Measurements from ENCODE around the gene EIF4G3. TPM values are rescaled to one million over a fixed set of nuclear protein-coding genes. Genes with fewer than 3 reads are reported as not detected.

Gene EIF4G3
- polyA plus RNA-seq, 1 donor (not counting 4 experiments of a cell fraction or from before 2014, with no cell fraction given) = 44.6 TPM

DNA sequence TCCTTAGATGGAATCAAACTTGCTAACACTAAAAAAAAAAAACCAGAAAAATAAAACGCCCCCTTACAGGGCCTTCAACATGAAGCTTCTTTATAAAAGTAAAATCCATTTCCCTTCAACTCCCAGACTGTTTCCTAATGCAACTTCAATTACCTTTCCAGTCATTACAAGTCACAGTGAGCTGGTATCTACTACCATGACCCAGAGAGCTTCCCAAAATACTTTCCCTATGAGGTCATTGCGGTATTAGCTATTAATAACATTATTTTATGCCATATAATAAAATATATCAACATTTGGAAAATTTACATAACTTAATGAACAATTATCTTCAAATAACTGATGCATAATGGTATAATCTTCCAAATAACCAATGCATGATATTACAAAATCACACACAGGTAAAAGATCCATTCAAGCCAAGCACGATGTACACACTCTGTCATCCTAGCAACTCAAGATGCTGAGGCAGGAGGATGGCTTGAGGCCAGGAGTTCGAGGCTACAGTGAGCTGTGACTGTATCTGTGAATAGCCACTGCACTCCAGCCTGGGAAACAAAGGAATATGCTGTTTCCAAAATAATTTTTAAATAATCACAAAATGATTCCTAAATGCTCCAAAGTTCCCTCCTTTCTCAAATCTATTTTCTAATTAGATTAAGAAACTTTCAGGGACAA, 24.1 kb downstream of the EIF4G3 start:
- H3K9ac ChIP-seq (ENCODE audit: control insufficient read depth, extremely low read depth, insufficient read depth, low read length) = no peak overlapping the region
- no peaks in the 10 kb centered on the region for H4K20me1 ChIP-seq (ENCODE audit: control insufficient read depth, extremely low read depth, insufficient read depth, low read length)
- peak overlapping the region; percentile 3 for H3K4me2 ChIP-seq (ENCODE audit: control insufficient read depth, extremely low read depth, insufficient read depth, low read depth, low read length)
- no peaks in the 10 kb centered on the region for H3K27me3 ChIP-seq (ENCODE audit: control insufficient read depth, extremely low read depth, insufficient read depth, low read length)
- no peak for TF ChIP-seq EZH2 (IDR thresholded peaks at IDR 0.05; ENCODE audit: low read length)
- TF ChIP-seq, protein P1, sequence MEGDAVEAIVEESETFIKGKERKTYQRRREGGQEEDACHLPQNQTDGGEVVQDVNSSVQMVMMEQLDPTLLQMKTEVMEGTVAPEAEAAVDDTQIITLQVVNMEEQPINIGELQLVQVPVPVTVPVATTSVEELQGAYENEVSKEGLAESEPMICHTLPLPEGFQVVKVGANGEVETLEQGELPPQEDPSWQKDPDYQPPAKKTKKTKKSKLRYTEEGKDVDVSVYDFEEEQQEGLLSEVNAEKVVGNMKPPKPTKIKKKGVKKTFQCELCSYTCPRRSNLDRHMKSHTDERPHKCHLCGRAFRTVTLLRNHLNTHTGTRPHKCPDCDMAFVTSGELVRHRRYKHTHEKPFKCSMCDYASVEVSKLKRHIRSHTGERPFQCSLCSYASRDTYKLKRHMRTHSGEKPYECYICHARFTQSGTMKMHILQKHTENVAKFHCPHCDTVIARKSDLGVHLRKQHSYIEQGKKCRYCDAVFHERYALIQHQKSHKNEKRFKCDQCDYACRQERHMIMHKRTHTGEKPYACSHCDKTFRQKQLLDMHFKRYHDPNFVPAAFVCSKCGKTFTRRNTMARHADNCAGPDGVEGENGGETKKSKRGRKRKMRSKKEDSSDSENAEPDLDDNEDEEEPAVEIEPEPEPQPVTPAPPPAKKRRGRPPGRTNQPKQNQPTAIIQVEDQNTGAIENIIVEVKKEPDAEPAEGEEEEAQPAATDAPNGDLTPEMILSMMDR (optimal IDR thresholded peaks at IDR 0.05 in 1 of 3, IDR thresholded peaks at IDR 0.05 in 1 of 3, conservative IDR thresholded peaks at IDR 0.05 in 1 of 3; ENCODE audit: extremely low read depth in 1 of 3, insufficient read depth in 2 of 3, low read length in 3 of 3) = no peak
- H3K4me1 ChIP-seq (ENCODE audit: control insufficient read depth, extremely low read depth, insufficient read depth, low read length) = peaks cover 39% of the 10 kb centered on the region
- H3K4me3 ChIP-seq (ENCODE audit: control insufficient read depth in 2 of 3, extremely low read depth in 1 of 3, insufficient read depth in 2 of 3, low read depth in 1 of 3, low read length in 3 of 3) = no peak overlapping the region
- no peaks in the 10 kb centered on the region for H3K9me3 ChIP-seq (ENCODE audit: control insufficient read depth, low read depth, low read length)
- no peak overlapping the region for H2AFZ ChIP-seq (ENCODE audit: control insufficient read depth, low read length)
- DNase-seq (ENCODE audit: low read depth, low spot score) = no peak
- dilution Hi-C loops (cut with MboI; ENCODE audit: extremely low pct_ligation_motif_present, low sequenced_read_pairs) = no loop called here
- H3K27ac ChIP-seq (ENCODE audit: control insufficient read depth, insufficient read depth, low read length) = peak overlapping the region; percentile 46
- FAIRE-seq = no peak
- peaks cover 6 to 7% of the 10 kb centered on the region in 2 experiments for H3K36me3 ChIP-seq (ENCODE audit: control insufficient read depth in 2 of 2, extremely low read depth in 1 of 2, insufficient read depth in 2 of 2, low read length in 2 of 2)
- H3K79me2 ChIP-seq (ENCODE audit: control insufficient read depth, insufficient read depth, low read length) = peaks cover 47% of the 10 kb centered on the region
- H3K9me1 ChIP-seq (ENCODE audit: control insufficient read depth, extremely low read depth, insufficient read depth, low read length) = no peaks in the 10 kb centered on the region

DNA sequence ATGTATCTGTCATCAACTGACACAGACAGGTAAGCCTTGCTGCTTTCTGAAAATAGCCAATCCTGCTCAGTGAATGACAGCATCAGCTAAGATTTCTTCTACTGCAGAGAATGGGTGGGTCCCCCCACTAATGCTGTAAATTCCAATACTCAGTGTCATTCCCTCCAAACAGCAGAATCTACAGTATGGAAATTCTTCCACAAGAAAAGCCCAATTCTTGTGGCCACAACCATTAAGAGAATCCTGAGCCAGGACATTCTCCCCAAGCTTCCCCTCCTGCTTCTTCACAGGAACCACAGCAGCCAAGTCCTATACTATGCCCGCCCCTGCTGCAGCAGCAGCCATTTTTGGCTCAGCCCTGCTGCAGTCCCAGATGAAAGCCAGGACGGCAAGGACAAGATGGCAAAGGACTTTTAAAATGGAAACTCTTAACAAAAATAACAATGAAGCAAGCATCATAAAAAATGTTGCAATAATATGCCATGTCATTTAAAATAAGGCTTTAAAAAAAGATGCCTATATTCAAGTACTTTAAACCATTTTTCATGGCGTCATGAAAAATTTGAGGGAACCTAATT, 26.8 kb downstream of the EIF4G3 start:
- no peaks in the 10 kb centered on the region for H3K9me3 ChIP-seq (ENCODE audit: control insufficient read depth, low read depth, low read length)
- peak overlapping the region; percentile 75 for H3K27ac ChIP-seq (ENCODE audit: control insufficient read depth, insufficient read depth, low read length)
- no peaks in the 10 kb centered on the region for H4K20me1 ChIP-seq (ENCODE audit: control insufficient read depth, extremely low read depth, insufficient read depth, low read length)
- no peaks in the 10 kb centered on the region for H3K27me3 ChIP-seq (ENCODE audit: control insufficient read depth, extremely low read depth, insufficient read depth, low read length)
- peak overlapping the region; percentile 29 for H3K9ac ChIP-seq (ENCODE audit: control insufficient read depth, extremely low read depth, insufficient read depth, low read length)
- peak; percentile 92 for FAIRE-seq
- no peaks in the 10 kb centered on the region for H3K9me1 ChIP-seq (ENCODE audit: control insufficient read depth, extremely low read depth, insufficient read depth, low read length)
- peaks cover 39% of the 10 kb centered on the region for H3K4me1 ChIP-seq (ENCODE audit: control insufficient read depth, extremely low read depth, insufficient read depth, low read length)
- H3K36me3 ChIP-seq (ENCODE audit: control insufficient read depth in 2 of 2, extremely low read depth in 1 of 2, insufficient read depth in 2 of 2, low read length in 2 of 2) = peaks cover 2 to 7% of the 10 kb centered on the region in 2 experiments
- TF ChIP-seq EZH2 (IDR thresholded peaks at IDR 0.05; ENCODE audit: low read length) = no peak
- TF ChIP-seq, protein P1 (optimal IDR thresholded peaks at IDR 0.05 in 1 of 3, IDR thresholded peaks at IDR 0.05 in 1 of 3, conservative IDR thresholded peaks at IDR 0.05 in 1 of 3; ENCODE audit: extremely low read depth in 1 of 3, insufficient read depth in 2 of 3, low read length in 3 of 3) = no peak
- peak overlapping the region; percentile 57 for H3K4me2 ChIP-seq (ENCODE audit: control insufficient read depth, extremely low read depth, insufficient read depth, low read depth, low read length)
- peaks cover 47% of the 10 kb centered on the region for H3K79me2 ChIP-seq (ENCODE audit: control insufficient read depth, insufficient read depth, low read length)
- dilution Hi-C loops (cut with MboI; ENCODE audit: extremely low pct_ligation_motif_present, low sequenced_read_pairs) = no loop called here
- no peak overlapping the region for H3K4me3 ChIP-seq (ENCODE audit: control insufficient read depth in 2 of 3, extremely low read depth in 1 of 3, insufficient read depth in 2 of 3, low read depth in 1 of 3, low read length in 3 of 3)
- no peak overlapping the region for H2AFZ ChIP-seq (ENCODE audit: control insufficient read depth, low read length)
- peak; percentile 44 for DNase-seq (ENCODE audit: low read depth, low spot score)
